Superior temporal gyrus (tissue), 1 donor: ENCODE measurements around the gene SH3PXD2B.
"Not testable (repeated sequence)": the region's sequence is repeated elsewhere in the genome, so short reads cannot be mapped to it uniquely, and the experiment has no call there.

Source experiments
- DNase-seq: peaks from one replicate; pipeline ENCODE4 v3.0.0-alpha.2; 2016; ENCODE audit errors: extremely low spot score

The SH3PXD2B gene

GRCh38 chr5:172402031-172402430 lies 52.3 kb downstream of the SH3PXD2B start:
- DNase-seq: not testable (repeated sequence)

GRCh38 chr5:172399826-172400225 lies 54.5 kb downstream of the SH3PXD2B start:
- DNase-seq: no peak

- no peak for DNase-seq
These were observed 55.0 kb downstream of the SH3PXD2B start for GRCh38 chr5:172399336-172399735.

DNA sequence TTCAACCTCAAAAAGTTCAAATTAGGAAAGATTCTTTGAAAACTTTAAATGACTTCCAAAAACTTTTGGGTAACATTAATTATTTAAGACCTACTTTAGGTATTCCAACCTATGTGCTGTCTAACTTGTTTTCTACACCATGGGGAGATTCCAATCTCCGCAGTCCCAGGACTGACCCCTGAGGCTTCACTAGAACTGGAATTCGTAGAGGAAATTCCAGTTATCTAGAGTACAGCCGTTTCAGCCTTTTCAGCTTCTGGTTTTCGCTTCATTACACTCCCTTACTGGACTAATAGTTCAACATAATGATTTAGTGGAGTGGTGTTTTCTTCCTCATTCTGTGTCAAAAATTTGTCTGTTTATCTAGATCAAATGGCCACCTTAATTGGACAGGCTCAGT lies 55.7 kb downstream of the SH3PXD2B start:
- DNase-seq: not testable (repeated sequence)

GRCh38 chr5:172396994-172397393 lies 57.3 kb downstream of the SH3PXD2B start:
- DNase-seq: not testable (repeated sequence)

DNA sequence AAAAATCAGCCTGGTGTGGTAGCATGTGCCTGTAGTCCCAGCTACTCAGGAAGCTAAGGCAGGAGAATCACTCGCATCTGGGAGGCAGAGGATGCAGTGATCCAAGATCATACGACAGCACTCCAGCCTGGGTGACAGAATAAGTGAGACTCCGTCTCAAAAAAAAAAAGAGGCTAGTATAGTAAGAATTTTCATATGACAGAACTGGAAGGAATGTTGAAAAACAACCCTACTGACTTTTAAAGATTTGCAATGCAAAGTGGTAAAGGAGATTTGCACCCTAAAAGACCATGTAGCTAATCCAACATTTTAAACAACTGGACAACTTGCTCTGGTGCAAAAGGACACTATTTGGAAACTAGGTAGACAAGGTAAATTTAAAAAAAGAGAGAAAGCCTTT lies 58.1 kb downstream of the SH3PXD2B start:
- DNase-seq: no peak

DNA sequence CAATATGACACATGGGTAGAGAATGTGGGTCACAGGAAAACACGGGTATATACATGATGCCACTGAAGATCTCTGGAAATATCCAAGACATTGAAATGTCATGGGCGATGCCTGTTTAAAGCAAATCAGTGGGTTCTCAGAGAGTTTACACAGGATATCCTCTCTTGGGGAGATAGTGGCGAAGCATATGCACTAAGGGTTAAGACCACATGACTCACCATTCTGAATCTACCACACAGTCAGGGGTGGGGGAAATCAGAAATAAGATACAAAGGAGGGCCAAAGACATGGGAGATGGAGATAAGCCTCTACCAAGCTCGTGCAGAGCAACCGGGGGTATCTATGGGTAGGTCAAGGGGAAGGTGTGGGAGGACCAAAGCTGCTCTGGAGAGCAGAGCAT lies 58.8 kb downstream of the SH3PXD2B start:
- no peak for DNase-seq

DNA sequence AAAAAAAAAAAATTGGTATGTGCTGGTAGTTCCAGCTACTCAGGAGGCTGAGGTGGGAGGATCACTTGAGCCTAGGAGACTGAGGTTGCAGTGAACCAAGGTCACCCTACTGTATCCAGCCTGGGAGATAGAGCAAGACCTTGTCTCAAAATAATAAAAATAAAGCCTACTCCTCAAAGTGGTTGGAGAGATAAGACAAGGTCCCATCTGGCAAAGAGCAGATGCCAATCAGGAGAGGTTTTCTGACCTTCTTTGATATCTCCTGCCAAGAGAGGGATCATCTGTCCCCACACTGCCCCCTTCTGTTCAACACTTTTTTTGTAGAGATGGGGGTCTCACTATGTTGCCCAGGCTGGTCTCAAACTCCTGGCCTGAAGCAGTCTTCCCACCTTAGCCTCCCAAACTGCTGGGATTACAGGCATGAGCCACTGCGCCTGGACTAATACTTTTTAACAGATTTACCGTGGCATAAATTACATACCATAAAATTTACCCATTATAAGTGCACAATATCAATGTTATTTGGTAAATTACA lies 64.7 kb downstream of the SH3PXD2B start:
- DNase-seq: no peak

DNA sequence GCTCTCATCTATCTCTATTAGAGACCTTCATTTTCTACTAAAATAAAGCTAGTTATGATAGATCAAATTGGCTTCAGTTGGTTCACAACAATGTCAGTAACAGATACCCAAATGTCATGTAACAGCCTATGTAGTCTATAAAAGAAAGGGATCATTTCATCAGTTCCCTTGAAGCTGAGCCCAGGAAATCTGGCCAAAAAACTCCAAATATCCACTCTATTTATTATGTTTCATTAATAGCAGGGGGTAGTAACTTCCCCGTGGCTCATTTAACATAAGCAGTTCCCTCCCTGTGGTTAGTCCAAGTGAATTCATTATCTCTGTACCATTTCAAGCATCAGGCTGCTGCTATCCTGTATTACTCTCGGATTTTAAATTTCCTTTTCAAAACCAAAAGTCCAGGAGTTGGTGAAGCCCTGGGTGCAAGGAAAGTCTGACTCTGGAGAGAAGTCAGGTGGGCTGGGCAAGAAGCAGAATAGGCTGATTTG lies 66.0 kb downstream of the SH3PXD2B start:
- DNase-seq: no peak

DNA sequence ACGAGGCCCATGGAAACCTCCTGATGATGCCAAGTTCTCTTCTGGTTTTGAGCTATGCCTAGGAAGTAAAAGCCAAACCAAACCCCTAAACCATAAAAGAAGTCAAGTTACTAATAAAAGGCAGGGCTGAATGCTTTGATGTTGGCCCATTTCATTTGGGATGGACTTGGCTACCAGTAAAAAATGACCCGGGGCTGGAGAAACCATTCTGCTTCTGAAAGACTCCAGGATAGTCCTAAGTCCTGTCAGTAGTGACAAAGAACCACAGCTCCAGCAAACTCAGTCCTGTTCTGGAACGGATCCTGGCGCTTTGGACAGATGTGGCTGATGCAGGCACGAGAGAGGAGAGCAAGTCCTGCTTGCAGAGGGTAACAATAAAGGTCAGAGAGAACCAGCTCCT lies 68.6 kb downstream of the SH3PXD2B start:
- DNase-seq: no peak

DNA sequence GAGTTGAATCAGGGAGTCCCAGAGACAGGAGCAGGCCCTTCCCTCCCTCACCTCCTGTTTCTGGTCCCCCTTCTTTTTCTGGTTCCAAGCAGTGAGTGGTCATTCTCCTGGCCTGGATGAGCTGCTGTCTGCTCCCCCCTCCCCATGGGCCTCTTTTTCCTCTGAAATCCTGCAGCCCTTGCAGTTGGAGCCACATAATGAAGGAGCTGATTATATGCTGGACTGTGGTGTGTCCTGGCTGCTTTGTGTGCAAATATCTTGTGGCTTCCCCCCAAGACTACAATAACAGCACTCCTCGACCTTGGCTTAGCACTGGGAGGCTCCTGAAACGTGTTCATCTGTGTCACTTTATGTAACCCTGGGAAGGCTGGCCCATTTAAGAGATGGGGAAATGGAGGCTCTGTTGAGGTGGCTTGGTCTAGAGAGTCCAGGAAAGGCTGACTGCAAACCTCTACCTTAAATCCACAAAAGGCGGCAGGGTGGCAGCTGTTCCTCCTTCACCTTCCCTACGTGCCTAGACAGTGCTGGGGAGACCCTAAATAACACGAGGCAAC lies 69.2 kb downstream of the SH3PXD2B start:
- DNase-seq: no peak

- no peak for DNase-seq
These were observed 71.0 kb downstream of the SH3PXD2B start for GRCh38 chr5:172383191-172383802.

DNA sequence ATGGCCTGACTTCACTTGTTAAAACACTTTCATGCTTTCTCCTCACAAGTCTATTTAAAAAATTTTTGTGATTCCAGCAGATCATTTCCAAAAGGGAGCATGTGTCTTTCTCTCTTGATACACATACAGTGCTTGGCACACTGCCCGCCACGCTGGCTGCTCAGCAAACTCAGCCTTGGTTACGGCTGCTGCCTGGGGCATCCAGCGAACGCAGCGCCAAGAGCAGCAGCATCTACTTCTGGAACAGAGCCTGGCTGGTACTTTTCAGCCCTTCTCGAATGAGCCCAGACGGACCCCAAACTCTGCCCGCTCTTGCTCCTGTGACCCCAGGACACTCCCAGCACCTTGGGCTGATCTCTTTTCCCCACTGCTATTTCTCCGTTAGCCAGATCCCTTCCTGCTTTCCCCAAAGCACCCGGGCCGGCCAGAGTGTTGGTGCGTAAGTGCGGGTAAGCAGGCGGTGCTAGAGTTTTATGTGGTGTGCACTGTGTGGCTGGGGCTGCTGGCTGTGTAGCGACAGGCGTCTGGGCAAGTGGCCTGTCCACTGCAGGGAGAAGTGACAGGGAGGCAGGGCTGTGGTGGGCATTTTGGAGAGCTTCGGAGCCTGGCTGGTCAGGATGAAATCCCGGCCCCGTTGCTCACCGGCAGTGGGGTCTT lies 73.2 kb downstream of the SH3PXD2B start:
- peak; percentile 91 for DNase-seq

DNA sequence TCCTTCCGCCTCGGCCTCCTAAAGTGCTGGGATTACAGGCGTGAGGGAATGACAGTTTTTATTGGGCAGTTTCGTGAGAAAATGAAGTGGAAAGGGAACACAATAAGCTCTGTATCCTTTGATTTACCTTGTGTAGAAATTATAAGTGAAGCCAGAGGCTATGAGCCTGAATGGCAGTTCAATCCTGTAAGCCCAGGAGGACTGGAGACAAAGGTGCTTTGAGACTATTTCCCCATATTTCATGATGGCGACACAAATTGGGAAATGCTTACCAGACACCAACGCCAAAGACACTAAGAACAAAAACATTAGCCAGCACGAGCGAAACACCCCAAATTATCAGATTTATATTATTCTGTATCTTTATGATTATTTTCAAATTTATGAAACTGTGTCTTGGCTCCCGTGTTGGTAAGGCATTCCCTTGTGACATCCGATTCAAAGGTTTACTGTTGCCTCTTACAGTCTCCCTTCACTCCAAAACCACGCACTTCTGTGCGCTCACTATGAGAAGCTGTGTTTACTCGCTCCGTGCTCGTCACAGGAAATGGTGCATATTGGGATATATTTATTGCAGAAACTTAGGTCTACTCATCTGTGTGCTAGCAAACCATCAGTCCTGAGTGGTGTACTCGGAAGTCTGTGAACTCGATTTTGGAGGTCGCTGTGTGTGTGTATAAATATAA lies 73.9 kb downstream of the SH3PXD2B start:
- no peak for DNase-seq

DNA sequence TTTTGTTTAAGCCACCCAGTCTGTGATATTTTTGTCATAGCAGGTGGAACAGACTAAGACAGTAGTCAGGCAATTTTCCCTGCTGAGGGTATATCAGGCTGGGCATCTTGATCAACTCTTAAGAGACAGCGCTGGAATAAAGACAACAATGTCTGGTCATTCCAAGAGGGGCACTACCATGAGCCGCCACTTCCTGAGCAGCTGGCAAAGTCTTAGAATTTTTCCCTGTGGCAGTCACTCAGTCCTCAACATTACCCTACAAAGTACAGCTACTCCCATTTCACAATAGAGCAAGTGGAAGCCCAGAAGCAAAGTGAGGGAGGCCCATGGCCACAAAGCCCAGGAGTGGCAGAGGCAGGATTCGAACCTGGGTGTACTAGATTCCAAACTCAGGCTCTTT lies 74.8 kb downstream of the SH3PXD2B start:
- no peak for DNase-seq

DNA sequence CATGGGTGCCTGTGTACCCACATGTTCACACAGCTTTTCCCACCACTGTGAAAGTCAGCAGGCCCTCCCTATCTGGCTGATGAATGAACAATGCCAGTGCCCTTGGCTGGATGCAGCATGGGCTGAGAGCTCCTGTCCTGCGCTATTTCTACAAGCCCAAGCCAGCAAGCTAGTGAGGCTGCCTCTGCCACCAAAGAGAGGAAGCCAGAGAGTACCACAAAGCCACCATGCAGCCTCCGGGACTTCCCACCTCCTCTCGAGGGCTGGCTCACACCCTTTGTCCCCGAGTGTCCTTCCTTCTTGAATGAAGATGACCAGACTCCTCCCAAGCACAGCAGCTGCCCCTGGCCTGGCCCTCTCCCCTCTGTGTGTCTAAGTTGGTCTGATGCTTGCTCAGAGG lies 76.5 kb downstream of the SH3PXD2B start:
- peak; percentile 36 for DNase-seq

DNA sequence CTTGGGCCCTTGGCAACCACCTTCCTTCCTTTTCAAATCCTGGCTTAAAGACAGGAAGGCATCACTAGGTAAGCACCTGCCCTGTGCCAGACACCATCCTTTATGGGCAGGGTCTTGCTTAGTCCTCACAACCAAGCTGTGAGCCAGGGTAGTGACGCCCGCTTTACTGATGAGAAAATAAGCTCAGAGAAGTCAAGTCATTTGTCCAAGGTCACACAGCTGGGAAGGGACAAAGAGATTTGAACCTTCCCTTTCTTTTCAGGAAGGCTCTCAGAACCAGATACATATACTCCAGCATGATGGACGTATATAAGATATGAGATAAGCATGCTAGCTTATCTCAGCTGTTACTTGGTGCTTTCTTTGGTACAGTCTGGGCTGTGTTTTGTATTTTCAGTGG lies 76.9 kb downstream of the SH3PXD2B start:
- no peak for DNase-seq

DNA sequence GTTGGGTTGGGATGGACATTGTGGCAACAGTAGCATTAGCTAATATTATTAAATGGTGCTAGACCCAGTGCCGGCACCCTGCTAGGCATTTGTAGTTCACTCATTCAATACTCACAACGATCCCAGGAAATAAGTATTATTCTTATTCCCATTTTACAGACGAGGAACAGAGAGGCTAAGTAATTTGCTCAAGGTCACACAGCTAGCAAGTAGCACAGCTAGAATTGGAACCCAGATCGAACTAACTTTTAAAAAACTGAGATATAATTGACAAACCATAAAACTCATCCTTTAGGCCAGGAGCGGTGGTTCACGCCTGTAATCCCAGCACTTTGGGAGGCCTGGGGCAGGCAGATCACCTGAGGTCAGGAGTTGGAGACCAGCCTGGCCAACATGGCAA lies 79.5 kb downstream of the SH3PXD2B start:
- DNase-seq: no peak

GRCh38 chr5:172373680-172374079 lies 80.6 kb downstream of the SH3PXD2B start:
- DNase-seq: no peak

GRCh38 chr5:172371684-172372083 lies 82.6 kb downstream of the SH3PXD2B start:
- no peak for DNase-seq

DNA sequence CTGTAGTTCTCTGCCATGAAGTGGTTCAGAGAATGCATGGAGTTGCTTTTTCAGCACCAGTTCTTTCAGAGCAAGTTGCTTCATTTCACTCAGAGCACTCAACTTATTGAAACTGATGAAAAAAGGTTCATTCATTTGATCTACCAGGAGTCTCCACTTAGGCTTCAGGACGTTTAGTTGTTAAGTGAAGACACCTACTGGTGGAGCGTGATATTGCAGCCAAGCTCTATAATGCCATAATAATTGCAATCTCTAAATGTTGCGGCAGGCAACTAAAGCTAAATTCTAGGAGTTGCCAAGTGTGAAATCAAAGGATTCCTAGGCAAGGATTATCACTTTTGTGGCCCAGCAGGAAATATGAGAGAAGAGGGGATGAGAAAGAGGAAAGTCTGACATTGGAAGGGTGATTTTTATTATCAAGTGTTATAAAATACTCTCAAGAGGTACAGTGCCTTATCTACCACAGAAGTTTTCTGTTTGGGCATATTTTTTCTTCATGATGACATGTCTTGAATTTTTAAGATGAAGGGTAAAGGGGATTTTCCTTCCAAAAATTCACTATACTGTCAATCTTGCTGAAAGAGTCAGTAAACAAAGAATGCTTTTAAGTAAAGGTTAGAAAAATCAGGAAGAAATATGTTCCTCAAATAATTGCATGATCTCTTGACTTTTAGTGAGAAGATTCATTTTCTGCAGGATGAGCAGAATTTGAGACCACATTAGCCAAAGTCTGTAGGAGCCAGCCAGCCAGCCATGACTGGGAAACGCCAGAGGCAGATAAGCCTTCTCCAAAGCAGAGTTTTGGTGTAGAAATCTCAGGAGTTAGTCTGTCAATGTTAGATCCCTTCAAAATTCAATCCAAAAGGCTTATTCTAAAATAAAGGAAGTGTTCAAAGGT lies 83.4 kb downstream of the SH3PXD2B start:
- DNase-seq: peak; percentile 24
